Astrocyte (in vitro differentiated cells and primary cell): ENCODE data around the gene ABCG8. TPM values are rescaled to one million over a fixed set of nuclear protein-coding genes. Genes with fewer than 3 reads are reported as not detected.

ENCODE experiments used
- DNase-seq: peaks from one replicate; pipeline ENCODE4 v3.0.0-alpha.2; 2010; ENCODE audit warnings: low read depth
- FAIRE-seq: peaks from 2 replicates; lab custom pipeline; 2011; peaks lifted over from hg19 to GRCh38; lab: Jason Lieb, UNC
- H2AFZ ChIP-seq: 2 replicates; pipeline ENCODE4 v1.6.0; 2012; ENCODE audit warnings: low read depth, low read length, inconsistent platforms
- H3K27ac ChIP-seq: 2 replicates; pipeline ENCODE4 v1.5.1; 2011; ENCODE audit warnings: low read depth, low read length, inconsistent platforms
- H3K27me3 ChIP-seq: 2 replicates; pipeline ENCODE4 v1.6.0; 2011; ENCODE audit warnings: low read length, inconsistent platforms; ENCODE audit not compliant: insufficient read depth
- H3K36me3 ChIP-seq: 2 replicates; pipeline ENCODE4 v1.5.1; 2011; ENCODE audit warnings: low read length, inconsistent platforms; ENCODE audit not compliant: insufficient read depth
- H3K4me1 ChIP-seq: 2 replicates; pipeline ENCODE4 v1.5.1; 2011; ENCODE audit warnings: low read length, inconsistent platforms; ENCODE audit not compliant: insufficient read depth
- H3K4me2 ChIP-seq: 2 replicates; pipeline ENCODE4 v1.6.0; 2012; ENCODE audit warnings: low read length, inconsistent platforms
- H3K4me3 ChIP-seq: 2 replicates; pipeline ENCODE4 v1.5.1; 2011; ENCODE audit warnings: low read depth, mild to moderate bottlenecking, low read length, inconsistent platforms; ENCODE audit not compliant: insufficient read depth
- H3K79me2 ChIP-seq: 2 replicates; pipeline ENCODE4 v1.6.0; 2012; ENCODE audit warnings: mild to moderate bottlenecking, low read length, inconsistent platforms; ENCODE audit not compliant: insufficient read depth
- H3K9ac ChIP-seq: 2 replicates; pipeline ENCODE4 v1.6.0; 2012; ENCODE audit warnings: mild to moderate bottlenecking, low read length, inconsistent platforms
- H3K9me3 ChIP-seq: 2 replicates; pipeline ENCODE4 v1.5.1; 2012; ENCODE audit warnings: low read depth, mild to moderate bottlenecking, low read length, inconsistent platforms; ENCODE audit not compliant: insufficient read depth
- H4K20me1 ChIP-seq: 2 replicates; pipeline ENCODE4 v1.6.0; 2012; ENCODE audit warnings: low read length, inconsistent platforms; ENCODE audit not compliant: insufficient read depth
- H3K27ac Mint-ChIP-seq: one replicate; pipeline ENCODE4 v1.8.0; 2021; ENCODE audit warnings: mild to moderate bottlenecking, mixed read lengths; ENCODE audit not compliant: unreplicated experiment
- H3K27me3 Mint-ChIP-seq: one replicate; pipeline ENCODE4 v1.8.0; 2021; ENCODE audit warnings: low read depth, mixed read lengths; ENCODE audit not compliant: unreplicated experiment
- H3K36me3 Mint-ChIP-seq: one replicate; pipeline ENCODE4 v1.8.0; 2021; ENCODE audit warnings: low read depth, mixed read lengths; ENCODE audit not compliant: unreplicated experiment
- H3K4me1 Mint-ChIP-seq: one replicate; pipeline ENCODE4 v1.8.0; 2021; ENCODE audit warnings: low read depth, mixed read lengths; ENCODE audit not compliant: unreplicated experiment
- H3K4me3 Mint-ChIP-seq: one replicate; pipeline ENCODE4 v1.8.0; 2021; ENCODE audit warnings: mild to moderate bottlenecking, moderate library complexity, mixed read lengths; ENCODE audit not compliant: unreplicated experiment
- H3K9me3 Mint-ChIP-seq: one replicate; pipeline ENCODE4 v1.8.0; 2021; ENCODE audit warnings: mild to moderate bottlenecking, mixed read lengths; ENCODE audit not compliant: unreplicated experiment
- EZH2 ChIP-seq: IDR thresholded peaks from 2 replicates; pipeline ENCODE4 v1.6.1; 2012; ENCODE audit warnings: mild to moderate bottlenecking, low read length, inconsistent platforms; ENCODE audit not compliant: insufficient read depth
- total RNA-seq: library from RNA; stranded (reverse); gene quantifications from 2 replicates; pipeline ENCODE4 v1.2.1, GENCODE V29; 2021
- TF ChIP-seq, protein P1 (sequence below): IDR thresholded peaks from 2 replicates; pipeline ENCODE4 v1.5.1; 2011; ENCODE audit warnings: low read depth, mild to moderate bottlenecking, inconsistent platforms, low read length, moderate library complexity; ENCODE audit not compliant: insufficient read depth

ABCG8 gene
- total RNA-seq, 1 donor from 2014 or later, result not detected

DNA sequence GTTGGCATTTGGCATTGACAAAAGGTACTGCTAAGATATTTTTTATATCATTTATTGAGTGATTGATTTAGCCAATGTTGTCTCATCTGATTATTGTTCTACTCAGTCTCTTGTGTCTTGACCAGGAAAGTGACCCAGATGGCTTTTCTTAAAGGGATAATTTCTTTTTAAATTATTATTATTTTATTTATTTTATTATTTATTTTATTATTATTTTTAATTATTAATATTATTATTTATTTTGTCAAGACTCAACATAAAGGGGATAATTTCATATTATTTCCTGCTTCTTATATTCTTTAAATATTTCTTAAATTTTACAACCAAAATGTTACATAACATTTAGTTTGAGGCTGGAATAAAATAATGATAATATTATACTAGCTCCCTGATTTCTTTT lies 37.9 kb upstream of the ABCG8 start:
- Histone ChIP-seq H3K9ac (no peak overlapping the region), H3K27ac (no peak overlapping the region), H3K4me3 (no peak overlapping the region), H3K36me3 (no peaks in the 10 kb centered on the region), H2AFZ (no peak overlapping the region), H3K27me3 (no peaks in the 10 kb centered on the region), H3K4me1 (no peaks in the 10 kb centered on the region), H3K9me3 (no peaks in the 10 kb centered on the region), H3K79me2 (no peaks in the 10 kb centered on the region), H3K4me2 (no peak overlapping the region), H4K20me1 (no peaks in the 10 kb centered on the region)
- Mint-ChIP-seq H3K9me3 (no peaks in the 10 kb centered on the region), H3K4me3 (no peak overlapping the region), H3K27ac (no peak overlapping the region), H3K4me1 (no peaks in the 10 kb centered on the region), H3K27me3 (no peaks in the 10 kb centered on the region), H3K36me3 (peaks cover 11% of the 10 kb centered on the region)
- FAIRE-seq (no peak), DNase-seq (no peak)
- TF ChIP-seq EZH2, result no peak
- TF ChIP-seq, protein P1, sequence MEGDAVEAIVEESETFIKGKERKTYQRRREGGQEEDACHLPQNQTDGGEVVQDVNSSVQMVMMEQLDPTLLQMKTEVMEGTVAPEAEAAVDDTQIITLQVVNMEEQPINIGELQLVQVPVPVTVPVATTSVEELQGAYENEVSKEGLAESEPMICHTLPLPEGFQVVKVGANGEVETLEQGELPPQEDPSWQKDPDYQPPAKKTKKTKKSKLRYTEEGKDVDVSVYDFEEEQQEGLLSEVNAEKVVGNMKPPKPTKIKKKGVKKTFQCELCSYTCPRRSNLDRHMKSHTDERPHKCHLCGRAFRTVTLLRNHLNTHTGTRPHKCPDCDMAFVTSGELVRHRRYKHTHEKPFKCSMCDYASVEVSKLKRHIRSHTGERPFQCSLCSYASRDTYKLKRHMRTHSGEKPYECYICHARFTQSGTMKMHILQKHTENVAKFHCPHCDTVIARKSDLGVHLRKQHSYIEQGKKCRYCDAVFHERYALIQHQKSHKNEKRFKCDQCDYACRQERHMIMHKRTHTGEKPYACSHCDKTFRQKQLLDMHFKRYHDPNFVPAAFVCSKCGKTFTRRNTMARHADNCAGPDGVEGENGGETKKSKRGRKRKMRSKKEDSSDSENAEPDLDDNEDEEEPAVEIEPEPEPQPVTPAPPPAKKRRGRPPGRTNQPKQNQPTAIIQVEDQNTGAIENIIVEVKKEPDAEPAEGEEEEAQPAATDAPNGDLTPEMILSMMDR, result no peak

DNA sequence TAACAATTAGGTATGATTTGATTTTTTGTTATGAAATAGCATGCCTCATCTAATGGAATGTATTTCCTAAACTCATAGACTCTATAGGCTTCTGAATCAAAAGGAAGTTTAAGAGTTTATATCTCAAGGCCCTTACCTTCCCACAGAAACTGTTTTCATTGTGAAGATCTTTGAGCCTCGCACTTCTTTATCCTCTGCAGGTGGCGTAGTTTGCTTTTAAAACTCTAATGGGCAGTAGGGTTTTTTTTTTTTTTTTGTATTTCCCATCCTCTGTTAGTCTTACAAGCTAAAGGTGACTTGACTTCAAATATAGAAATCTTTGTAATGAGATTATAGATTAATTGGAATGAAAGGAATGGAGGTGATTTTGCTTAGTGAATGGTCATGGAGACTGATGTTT lies 36.6 kb upstream of the ABCG8 start:
- TF ChIP-seq EZH2, result no peak
- TF ChIP-seq, protein P1, result no peak
- no peaks in the 10 kb centered on the region for H3K9me3 Mint-ChIP-seq
- Histone ChIP-seq H4K20me1 (no peaks in the 10 kb centered on the region), H3K36me3 (peaks cover 3% of the 10 kb centered on the region), H3K27me3 (no peaks in the 10 kb centered on the region), H3K9me3 (no peaks in the 10 kb centered on the region), H3K9ac (no peak overlapping the region), H3K79me2 (no peaks in the 10 kb centered on the region), H3K27ac (no peak overlapping the region), H3K4me1 (no peaks in the 10 kb centered on the region), H3K4me3 (no peak overlapping the region), H2AFZ (no peak overlapping the region), H3K4me2 (no peak overlapping the region)
- FAIRE-seq (no peak), DNase-seq (no peak)
- H3K4me1 Mint-ChIP-seq, result no peaks in the 10 kb centered on the region
- H3K27me3 Mint-ChIP-seq, result no peaks in the 10 kb centered on the region
- no peak overlapping the region for H3K4me3 Mint-ChIP-seq
- H3K36me3 Mint-ChIP-seq, result peaks cover 11% of the 10 kb centered on the region
- H3K27ac Mint-ChIP-seq, result no peak overlapping the region

DNA sequence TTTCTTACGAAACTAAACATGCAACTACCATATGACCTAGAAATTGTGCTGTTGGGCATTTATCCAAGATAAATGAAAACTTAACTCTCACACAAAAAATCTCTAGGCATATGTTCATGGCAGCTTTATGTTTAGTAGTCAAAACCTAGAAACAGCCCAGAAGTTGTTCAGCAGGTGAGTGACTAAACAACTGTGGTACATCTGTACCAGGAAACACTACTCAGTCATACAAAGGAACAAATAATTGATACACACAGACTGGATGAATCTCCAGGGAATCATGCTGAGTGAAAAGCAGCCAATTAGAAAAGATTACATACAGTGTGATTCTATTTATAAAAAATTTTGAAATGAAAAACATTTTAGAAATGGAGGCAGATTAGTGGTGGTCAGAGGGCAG lies 35.7 kb upstream of the ABCG8 start:
- Histone ChIP-seq H3K9ac (no peak overlapping the region), H3K4me2 (no peak overlapping the region), H3K79me2 (no peaks in the 10 kb centered on the region), H3K4me1 (no peaks in the 10 kb centered on the region), H3K27me3 (no peaks in the 10 kb centered on the region), H2AFZ (no peak overlapping the region), H3K36me3 (peaks cover 3% of the 10 kb centered on the region), H3K27ac (no peak overlapping the region), H3K9me3 (no peaks in the 10 kb centered on the region), H4K20me1 (no peaks in the 10 kb centered on the region), H3K4me3 (no peak overlapping the region)
- no peaks in the 10 kb centered on the region for H3K4me1 Mint-ChIP-seq
- FAIRE-seq (no peak), DNase-seq (no peak)
- no peak overlapping the region for H3K27ac Mint-ChIP-seq
- H3K4me3 Mint-ChIP-seq, result no peak overlapping the region
- TF ChIP-seq, protein P1, result no peak
- no peak for TF ChIP-seq EZH2
- H3K36me3 Mint-ChIP-seq, result peaks cover 11% of the 10 kb centered on the region
- no peaks in the 10 kb centered on the region for H3K27me3 Mint-ChIP-seq
- no peaks in the 10 kb centered on the region for H3K9me3 Mint-ChIP-seq
